Midbrain (tissue), 1 donor: Measurements from ENCODE around the gene ZSCAN22.
"Not testable (repeated sequence)": the region's sequence is repeated elsewhere in the genome, so short reads cannot be mapped to it uniquely, and the experiment has no call there.

Experiments
- DNase-seq: peaks from one replicate; lab custom pipeline; 2025; lab: John Stamatoyannopoulos, UW

The ZSCAN22 gene

GRCh38 chr19:58374200-58374599 lies 47.4 kb downstream of the ZSCAN22 start:
- DNase-seq: no peak

GRCh38 chr19:58376724-58377123 lies 49.9 kb downstream of the ZSCAN22 start:
- DNase-seq: not testable (repeated sequence)

GRCh38 chr19:58379246-58379645 lies 52.5 kb downstream of the ZSCAN22 start:
- no peak for DNase-seq

GRCh38 chr19:58380037-58380661 lies 53.4 kb downstream of the ZSCAN22 start:
- peak; percentile 72 for DNase-seq

GRCh38 chr19:58380662-58381459 lies 54.1 kb downstream of the ZSCAN22 start, which contains the start of gene ZNF837:
Gene ZNF837 (minus strand): TSS chr19:58381030. CDS start chr19:58369332, 11,698 bp downstream.
- DNase-seq: peak; percentile 96

GRCh38 chr19:58381460-58382212 lies 54.8 kb downstream of the ZSCAN22 start:
- DNase-seq: no peak

GRCh38 chr19:58382997-58383603 lies 56.3 kb downstream of the ZSCAN22 start:
- no peak for DNase-seq

GRCh38 chr19:58385313-58385890 lies 58.6 kb downstream of the ZSCAN22 start:
- no peak for DNase-seq

GRCh38 chr19:58385891-58386575 lies 59.2 kb downstream of the ZSCAN22 start:
- no peak for DNase-seq

- peak; percentile 99 for DNase-seq
Measured at GRCh38 chr19:58386576-58387337, 60.0 kb downstream of the ZSCAN22 start, which contains the start of gene RPS5. Gene RPS5 (plus strand): TSS chr19:58387269. CDS start chr19:58388138, 869 bp downstream.

- no peak for DNase-seq
Measured at GRCh38 chr19:58387338-58388174, 60.8 kb downstream of the ZSCAN22 start.

- DNase-seq: no peak
Measured at GRCh38 chr19:58388175-58388526, 61.4 kb downstream of the ZSCAN22 start.
